T follicular helper cell (primary cell): Measurements from ENCODE around the gene SPECC1L.
"Not testable (repeated sequence)": the region's sequence is repeated elsewhere in the genome, so short reads cannot be mapped to it uniquely, and the experiment has no call there.

ENCODE experiments used
- DNase-seq: peaks from one replicate; pipeline ENCODE4 v3.0.0-alpha.2; 2020; ENCODE audit warnings: low read depth

The SPECC1L gene

DNA sequence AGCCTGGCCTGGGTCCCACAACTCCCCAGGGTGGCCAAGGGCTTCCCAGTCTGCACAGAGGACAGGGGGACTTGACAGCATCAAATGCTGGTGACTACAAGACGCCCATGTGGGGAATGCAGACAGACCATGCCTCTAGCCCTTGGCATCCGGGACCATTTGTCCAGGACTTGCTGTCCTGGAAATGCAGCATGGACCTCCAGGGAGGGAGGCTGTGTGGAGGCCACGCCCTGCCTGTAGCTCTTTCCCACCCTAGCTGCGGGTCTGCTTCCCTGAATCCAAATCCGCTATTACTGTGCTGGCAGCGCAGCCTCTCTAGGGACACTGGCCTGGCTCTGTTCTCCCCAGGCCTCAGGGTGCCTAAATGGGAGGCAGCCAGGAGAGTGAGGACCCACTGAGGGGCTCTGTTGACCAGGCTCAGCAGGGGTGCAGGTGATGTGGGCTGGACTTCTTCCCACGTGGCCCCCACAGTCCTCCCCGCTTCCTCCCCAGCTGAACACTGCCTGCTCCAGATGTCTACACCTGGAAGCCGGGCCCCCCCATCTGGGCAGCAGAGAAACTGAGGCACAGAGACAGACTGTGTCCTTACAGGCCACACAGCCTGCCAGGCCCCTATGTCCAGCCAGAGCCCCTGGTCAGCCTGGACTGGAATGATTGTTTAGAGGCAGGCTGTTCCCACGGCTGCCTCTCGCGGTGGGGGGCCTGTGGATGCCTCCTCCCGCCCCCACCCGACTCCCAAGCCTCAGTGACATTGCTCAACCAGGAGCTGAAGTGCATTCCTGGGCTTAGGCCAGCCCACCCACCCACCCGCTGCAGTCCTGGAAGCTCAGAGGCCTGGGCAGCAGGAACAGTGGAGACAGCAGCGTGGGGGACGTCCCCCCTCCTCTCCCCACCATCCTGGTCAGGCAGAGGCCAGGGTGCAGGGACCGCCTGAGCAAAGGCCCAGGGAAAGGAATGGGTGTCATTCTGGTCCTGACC, 24.8 kb upstream of the SPECC1L start:
- DNase-seq = not testable (repeated sequence)

DNA sequence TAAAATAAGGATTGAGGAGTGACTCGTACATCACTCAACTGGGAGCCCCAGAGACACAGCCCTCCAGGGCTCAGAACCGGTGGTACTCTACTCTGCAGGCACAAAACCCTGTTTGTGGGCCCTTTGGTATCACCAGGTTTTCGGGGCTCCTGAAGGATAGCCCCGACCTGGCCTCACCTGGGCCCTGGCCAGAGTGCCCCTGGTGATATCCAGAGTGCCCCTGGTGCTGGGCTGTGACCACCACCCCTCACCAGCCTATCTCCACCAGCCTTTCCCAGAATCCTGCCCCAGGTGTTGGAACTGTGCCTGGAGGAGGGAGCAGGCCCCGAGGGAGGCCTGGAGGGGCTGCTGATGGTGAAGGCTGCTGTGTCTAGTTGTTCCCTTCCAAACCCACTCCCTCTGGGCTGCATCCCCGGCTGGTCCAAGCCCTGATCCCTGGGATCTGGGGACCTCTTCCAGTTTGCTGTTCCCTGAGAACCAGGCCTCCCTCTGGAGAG, 23.6 kb upstream of the SPECC1L start:
- DNase-seq = no peak

DNA sequence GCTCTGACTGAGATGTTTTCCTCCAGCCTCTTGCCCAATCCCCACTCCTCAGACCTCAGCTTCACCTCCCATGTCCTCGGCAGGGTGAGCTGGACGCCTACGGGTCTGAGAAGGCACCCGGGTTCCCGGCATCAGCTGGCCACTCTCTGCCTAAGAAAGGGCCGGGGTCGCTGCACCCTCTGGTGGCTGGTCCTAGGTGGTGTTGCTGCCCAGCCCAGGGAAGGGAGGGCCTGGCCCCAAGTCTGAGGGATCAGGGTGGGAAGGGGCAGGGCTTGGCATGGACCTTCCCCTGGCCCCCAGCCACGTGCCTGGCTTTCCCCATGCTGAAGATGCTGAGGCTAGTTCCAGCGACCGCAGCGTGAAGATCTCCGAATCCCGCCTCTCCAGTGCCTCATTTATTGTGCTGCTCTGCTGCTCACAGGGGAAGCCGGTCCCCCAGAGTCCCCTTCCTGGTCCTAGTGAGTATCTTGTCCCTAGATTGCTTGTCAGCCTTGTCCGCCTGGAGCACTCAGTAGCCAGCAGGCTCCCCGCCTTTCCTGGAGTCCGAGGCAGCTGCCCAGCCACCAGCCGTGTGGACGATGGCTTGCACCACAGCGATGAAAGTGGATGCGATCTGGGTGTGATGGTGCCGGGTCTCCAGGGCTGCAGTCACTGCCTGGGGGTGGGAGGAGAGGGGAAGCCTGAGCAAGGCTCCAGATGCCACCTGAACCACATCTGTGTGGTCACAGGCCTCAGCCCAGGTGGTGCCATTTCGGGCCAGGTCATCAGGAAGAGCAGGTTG, 22.9 kb upstream of the SPECC1L start:
- DNase-seq = peak; percentile 20

DNA sequence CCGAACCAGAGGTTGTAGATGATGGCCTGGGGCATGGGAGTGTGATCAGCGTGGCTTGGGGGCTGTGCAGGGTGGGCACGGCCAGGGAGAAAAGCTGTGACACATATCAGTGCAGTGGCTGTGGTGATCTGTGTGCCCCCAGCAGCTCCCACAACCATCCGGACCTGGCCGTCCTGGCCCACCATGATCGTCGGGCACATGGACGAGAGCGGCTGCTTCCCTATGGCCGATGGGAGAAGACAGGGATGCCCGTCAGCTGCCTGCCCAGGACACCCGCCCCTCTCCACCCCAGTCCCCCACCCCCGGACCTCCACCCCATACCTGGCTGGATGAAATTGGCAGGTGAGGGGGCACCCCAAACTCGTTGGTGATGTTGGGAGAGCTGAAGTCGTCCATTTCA, 22.0 kb upstream of the SPECC1L start:
- not testable (repeated sequence) for DNase-seq

DNA sequence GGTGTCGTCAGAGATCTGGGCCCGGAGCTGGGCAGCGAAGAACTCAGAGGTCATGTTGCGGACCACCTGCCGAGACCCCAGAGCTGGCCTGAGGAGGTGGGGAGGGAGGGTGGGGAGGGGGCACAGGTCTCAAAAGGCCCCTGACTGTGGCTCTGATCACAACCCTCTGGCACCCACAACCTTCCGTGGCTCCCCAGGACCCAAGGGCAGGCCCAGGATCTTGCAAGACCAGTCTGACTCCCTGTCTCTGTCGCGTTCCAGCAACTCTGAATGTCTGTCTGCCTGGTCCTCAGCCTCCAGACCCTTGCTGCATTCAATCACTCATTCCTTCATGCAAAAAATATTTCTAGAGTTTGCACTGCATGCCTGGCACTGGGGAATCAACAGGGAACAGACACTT, 21.2 kb upstream of the SPECC1L start:
- DNase-seq = not testable (repeated sequence)

DNA sequence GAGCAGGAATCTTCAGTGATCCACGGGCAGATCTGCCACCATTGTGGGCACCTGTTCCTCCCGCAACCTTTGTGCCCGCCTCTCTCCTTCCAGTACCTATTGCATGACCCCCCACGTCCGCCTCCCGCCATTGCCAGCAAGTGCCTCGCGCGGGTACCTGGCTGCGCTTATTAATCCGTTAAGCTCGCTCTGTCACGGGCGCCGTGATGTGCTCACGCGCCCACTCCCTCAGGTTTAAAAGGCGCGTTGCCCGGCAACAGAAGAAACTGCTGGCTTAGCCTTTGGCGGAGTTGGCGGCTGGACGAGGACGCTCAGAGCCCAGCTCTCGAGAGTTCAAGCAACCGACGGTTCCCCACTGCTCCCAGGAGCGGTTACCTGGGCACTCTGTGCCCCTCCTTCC, 19.3 kb upstream of the SPECC1L start:
- DNase-seq = not testable (repeated sequence)

DNA sequence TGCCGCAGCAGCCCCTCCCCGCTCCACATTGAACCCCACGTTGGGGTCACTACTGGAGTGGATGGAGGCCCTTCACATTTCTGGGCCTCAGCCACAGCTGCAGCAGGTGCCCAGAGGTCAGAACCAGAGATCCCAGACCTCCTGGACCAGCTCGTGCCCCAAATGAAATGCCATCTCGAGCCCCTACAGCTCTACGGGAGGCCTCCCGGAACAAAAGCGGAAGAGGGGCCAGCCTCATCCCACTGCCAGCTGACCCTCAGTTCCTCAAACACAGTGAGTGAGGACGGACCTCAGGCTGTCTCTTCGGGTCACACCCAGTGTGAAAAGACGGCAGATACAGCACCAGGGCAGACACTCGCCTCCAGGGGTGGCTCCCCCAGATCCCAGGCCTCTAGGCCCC, 17.5 kb upstream of the SPECC1L start:
- not testable (repeated sequence) for DNase-seq

DNA sequence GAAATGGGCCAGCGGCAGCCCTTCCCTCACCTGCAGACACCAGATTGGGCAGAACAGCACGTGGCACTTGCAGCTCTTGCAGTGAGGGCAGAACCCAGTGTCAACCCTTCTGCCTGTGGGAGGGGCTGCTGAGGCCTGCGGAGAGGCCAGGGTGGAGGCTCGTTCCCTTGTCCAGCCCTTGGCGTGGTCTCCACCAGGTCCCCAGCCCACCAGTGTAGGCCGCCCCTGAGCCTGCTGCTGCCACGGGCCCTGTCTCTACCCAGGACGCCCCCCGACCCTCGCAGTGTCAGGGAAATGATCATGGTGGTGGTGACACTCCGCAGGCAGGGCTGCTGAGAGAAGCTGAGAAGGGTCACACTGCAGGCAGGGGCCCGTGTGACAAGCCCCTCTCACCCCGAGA, 14.5 kb upstream of the SPECC1L start:
- not testable (repeated sequence) for DNase-seq

DNA sequence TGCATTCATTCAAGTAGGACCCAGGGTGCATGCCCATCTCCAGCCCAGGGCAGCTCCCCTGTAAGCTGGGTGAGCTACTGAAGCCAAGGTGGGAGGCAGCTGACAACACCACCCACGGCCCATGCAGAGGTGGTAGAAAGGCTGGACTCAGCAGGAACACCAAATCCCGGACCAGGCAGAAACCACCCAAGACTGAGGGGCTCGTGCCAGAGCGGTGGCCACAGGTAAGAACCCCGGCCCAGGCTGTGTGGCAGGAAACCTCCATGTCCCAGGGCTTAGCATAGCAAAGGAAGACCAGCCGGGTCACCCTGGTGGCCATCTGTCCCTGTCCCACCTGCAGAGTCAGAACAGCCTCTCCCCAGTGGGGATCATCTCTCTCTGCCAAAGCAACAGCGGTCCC, 13.9 kb upstream of the SPECC1L start:
- DNase-seq = not testable (repeated sequence)

DNA sequence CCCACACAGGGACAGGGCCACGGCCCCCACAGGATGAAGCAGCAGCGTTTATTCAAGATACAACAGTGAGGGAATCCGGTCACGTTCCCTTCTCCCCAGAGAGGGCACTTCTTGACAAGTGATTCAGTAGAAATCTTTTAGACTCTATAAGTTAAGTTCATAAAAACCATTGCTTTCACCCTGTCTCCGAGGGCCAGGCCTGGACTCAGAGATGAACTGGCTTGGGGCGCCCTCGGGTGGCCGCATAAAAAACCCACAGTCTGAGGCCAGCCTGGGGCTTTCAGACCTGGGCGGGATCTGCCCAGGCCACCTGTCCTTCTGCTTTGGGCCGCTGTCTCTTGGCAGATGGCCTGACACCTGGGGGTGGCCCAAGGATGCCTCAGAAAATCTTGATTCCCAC, 11.2 kb upstream of the SPECC1L start:
- peak; percentile 39 for DNase-seq

DNA sequence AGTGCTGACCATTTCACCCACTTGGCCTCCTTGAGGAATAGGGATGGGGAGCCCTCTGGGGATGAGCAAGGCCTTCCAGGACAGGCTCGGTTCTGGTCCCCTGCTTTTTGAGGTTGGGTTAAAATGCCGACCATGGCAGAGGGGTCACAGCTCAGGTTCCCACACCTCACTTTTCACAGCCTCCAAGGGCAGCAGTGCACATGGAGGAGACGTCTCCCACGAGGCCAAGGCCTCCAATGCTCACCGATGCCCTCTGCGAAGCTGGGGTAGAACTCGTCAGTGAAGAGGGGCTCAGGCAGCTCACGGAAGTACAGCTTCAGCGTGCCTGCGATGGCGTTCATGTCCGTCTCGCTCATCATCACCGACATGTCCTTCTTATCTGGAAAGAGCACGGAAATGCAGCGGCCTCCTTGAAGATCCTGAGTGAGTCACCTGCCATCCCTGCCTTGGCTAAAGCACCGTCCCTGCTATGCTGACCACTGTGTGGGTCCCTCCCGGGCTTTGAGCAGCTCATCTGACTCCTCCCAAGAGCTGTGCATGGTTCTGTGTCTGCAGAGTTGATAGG, 8.4 kb upstream of the SPECC1L start:
- not testable (repeated sequence) for DNase-seq

DNA sequence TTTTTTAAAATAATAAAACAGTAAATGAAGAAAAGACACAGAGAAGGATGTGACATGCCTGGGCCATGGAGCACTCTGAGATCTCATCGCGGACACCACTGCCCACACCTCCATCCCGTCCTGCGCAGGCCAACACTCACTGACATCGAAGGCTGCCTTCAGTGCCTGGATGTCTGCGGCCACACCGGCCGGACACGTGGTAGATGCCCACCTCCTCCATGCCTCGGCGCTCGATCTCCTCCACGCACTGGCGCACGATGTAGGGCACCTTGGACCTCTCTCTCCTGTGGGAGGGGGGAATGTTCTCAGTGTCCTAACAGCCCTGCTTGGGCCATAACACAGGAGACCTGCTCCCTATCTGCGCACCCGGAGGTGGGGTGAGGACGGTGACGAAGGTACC, 7.2 kb upstream of the SPECC1L start:
- DNase-seq = not testable (repeated sequence)

DNA sequence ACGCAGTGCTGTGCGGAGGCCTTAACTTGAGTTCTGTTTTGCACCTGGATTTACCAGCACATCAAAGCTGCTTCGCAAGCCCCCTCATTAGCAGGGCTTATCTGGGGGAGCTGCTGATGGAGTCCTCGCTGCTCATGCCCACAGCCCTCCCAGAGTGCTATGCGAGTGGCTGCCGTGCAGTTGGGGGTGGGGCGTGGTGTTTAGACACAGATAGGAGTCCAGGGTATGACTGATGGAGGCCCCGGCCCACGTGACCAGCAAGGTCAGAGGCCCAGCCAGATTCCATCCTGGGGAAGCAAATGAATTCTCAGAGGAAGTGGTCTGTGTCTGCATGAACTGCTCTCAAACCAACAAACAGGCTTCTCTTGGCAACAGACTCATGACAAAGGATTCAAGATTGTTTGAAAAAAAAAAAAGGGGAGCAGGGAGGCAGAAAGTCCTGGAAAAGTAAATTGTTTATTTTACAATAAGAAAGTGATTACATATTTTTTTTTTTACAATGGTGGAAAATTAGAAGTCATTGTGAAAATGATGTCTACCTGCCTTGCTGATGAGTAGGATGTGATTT, 6.2 kb upstream of the SPECC1L start:
- DNase-seq = not testable (repeated sequence)

DNA sequence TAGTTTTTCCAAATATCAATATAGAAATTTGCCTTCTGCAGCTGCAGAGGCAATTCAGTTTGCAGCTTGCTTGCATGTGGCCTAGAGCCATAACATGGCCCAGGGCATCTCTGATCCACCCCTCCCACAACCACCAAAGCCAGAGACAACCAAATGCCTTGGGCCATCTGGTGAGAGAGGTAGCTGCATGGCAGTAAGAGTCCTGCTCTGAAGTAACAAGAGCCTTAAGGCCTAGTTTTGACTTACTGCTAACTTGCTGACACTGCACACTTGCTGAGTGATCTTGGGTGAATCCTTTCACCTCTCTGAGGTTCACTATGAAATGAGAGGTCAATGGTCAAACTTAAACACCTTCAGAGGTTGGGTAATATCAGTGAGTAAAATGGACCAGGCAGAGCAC, 4.9 kb upstream of the SPECC1L start:
- DNase-seq = no peak

DNA sequence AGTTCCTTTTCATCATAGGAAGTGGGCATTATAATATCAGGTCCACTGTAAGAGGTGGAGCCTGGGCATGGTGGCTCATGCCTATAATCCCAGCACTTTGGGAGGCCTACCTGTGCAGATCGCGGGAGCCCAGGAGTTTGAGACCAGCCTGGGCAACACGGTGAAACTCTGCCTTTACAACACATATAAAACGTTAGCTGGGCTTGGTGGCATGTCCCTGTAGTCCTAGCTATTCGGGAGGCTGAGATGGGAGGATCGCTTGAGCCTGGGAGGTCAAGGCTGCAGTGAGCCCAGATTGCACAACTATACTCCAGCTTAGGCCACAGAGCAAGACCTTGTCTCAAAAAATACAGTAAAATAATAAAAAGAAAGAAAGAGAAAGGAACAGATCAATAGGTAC, 4.1 kb upstream of the SPECC1L start:
- not testable (repeated sequence) for DNase-seq

DNA sequence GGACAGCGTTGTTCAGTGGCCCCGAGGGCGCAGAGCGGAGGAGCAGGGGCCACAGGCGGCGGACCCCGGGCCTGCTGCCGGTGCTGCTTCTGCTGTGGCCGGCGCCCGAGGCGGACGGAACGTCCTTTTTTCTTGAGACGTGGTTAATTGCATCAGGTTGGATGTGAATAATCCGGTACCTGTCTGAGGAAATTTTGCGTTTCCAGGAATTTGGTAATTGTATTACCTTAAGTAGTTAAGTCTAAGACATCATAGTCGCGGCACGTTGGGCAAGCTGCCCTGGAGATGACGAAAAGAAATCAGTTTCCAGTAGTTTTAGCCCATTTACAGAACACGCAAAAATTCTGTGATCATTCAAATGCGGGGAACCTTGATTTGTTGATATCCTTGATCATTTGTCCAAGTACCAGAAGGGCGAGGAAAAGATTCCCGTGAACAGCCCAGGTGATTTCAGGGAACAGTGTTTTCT, 789 bp downstream of the SPECC1L start:
- no peak for DNase-seq

DNA sequence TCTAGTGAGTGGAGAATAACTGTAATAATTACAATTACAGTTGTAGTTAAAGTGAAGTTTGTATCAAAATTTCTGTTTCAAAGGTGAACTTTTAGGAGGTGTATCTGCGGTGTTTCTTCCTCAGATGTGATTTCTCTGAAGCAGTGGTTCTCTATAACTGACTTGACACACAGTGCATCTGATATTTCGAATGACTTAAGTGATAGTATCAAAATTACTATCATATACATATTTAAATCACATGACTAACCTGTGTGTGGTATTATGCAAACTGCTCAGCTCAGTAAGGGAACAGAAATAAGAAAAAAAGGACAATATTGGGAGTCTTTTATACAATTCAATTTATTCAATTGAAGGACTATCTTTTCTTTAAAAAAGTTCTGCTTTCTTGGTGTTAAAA, 2.4 kb downstream of the SPECC1L start:
- DNase-seq = not testable (repeated sequence)

DNA sequence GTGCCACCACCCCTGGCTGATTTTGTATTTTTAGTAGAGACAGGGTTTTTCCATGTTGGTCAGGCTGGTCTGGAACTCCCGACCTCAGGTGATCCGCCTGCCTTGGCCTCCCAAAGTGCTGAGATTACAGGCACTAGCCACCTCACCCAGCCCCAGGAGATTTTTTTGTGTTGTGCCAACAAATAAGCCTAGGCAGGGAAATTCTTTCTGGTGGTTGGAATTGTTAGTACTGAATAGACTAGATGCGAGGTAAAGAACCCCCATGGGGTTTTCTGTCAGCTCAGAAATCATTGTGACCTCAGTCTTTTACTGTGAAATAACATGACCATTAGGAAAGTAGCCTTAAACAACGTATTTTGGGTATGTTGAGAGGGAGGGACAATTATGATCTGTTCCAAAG, 3.3 kb downstream of the SPECC1L start:
- not testable (repeated sequence) for DNase-seq

DNA sequence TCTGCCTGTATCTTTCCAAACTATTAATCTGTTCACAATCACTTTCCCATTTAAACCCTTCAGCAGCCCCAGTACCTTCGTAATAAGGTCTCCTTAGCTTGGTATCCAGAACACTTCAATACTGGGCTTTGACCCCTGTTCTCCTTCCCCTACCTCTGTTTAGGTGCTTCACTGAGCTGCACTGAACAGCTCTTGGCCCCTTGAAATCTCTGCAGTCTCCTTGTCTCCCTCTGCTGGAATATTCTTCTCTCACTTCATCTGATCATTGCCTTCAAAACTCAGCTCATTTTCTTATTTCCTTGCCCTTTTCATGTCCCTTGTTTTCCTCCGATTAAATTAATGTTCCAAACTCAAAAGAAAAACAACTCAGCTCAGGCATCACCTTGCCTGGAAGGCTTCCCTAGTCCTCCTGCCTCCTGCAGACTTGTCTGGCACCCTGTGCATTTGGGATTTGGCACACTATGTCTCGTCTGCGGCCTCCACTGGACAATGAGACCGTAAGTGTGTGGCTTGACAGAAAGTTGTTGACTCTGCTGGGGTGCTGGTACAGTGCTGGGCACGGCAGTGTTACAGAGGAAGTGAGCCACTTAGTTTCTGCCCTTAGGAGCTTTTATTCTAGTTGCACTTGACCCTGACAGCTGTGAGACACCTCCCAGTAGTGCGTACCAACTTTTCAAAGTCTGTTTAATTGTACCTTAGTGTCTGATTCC, 4.2 kb downstream of the SPECC1L start:
- DNase-seq = not testable (repeated sequence)

DNA sequence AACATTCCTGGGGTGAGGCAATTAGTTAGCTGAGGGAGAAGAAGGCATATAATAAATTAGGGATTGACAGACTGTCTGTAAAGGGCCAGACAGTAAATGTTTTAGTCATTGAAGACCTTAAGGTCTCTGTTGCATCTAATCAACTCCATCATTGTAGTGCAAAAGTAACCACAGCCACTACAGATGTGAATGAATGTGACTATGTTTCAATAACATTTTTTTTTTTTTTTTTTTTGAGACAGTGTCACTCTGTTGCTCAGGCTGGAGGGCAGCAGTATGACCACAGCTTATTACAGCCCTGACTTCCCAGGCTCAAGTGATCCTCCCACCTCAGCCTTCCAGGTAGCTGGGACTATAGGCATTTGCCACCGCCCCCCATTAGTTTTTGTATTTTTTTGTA, 9.7 kb downstream of the SPECC1L start:
- DNase-seq = not testable (repeated sequence)

DNA sequence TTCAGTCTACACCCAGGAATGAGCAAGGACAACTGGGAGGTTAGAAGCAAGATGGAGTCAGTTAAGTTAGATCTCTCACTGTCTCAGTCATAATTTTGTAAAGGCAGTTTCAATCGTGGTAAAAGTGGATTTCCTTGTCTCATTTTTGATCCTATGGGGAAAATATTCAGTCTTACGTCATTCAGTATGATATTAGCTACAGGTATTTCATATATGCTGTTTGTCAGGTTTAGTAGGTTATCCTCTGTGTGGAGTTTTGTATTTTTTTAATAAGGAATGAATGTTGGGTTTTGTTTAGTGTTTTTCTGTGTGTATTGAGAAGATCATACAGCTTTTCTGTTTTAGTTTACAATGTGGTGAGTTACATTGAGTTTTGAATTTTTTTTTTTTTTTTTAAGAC, 11.8 kb downstream of the SPECC1L start:
- no peak for DNase-seq
